Gastrocnemius medialis (tissue), 4 donors: ENCODE data around the gene YWHAH.

Experiments used
- POLR2A ChIP-seq, 2 donors: fragments of 450-650 bp; IDR thresholded peaks; one replicate each; pipeline ENCODE4 v1.6.1; 2017; ENCODE audit warnings: antibody characterized with exemption in 2 of 2, mild to moderate bottlenecking in 2 of 2, moderate library complexity in 2 of 2
- TF ChIP-seq, protein P1 (sequence below), 5 experiments: fragments of 450-650 bp in 3 of 5; fragments of 200-600 bp in 2 of 5; sonication (generic) in 2 of 5; IDR thresholded peaks in 4 of 5; conservative IDR thresholded peaks in 1 of 5; 1 replicate in 4 of 5; 2 replicates in 1 of 5; pipeline ENCODE4 v1.5.1; 2016 to 2019; ENCODE audit warnings: antibody characterized with exemption in 5 of 5, mild to moderate bottlenecking in 3 of 5, moderate library complexity in 3 of 5

DNA sequence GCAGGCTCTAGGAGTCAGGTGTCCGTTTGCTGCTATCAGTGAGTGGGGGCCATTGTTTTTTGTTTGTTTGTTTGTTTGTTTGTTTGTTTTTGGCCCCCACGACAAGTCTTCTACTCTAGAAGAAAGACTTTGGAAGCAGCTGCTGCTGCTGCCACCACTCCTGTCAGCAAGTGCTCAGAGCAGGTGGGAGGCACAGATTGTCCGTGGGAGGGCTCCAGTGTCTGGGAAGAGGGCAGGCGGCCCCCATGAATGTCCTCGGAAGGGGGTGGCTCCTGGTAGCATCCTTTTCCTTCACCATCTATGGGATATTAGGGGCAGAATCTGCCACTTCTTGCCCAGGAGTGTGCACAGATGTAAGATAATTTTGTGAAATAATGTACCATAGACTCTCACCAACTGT, 37.8 kb upstream of the YWHAH start:
- TF ChIP-seq, protein P1, sequence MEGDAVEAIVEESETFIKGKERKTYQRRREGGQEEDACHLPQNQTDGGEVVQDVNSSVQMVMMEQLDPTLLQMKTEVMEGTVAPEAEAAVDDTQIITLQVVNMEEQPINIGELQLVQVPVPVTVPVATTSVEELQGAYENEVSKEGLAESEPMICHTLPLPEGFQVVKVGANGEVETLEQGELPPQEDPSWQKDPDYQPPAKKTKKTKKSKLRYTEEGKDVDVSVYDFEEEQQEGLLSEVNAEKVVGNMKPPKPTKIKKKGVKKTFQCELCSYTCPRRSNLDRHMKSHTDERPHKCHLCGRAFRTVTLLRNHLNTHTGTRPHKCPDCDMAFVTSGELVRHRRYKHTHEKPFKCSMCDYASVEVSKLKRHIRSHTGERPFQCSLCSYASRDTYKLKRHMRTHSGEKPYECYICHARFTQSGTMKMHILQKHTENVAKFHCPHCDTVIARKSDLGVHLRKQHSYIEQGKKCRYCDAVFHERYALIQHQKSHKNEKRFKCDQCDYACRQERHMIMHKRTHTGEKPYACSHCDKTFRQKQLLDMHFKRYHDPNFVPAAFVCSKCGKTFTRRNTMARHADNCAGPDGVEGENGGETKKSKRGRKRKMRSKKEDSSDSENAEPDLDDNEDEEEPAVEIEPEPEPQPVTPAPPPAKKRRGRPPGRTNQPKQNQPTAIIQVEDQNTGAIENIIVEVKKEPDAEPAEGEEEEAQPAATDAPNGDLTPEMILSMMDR (IDR thresholded peaks at IDR 0.05 in 4 of 5, conservative IDR thresholded peaks at IDR 0.05 in 1 of 5): no peak
- no peak for TF ChIP-seq POLR2A (IDR thresholded peaks at IDR 0.05)
